ENCODE data around the gene PVALEF. TPM values are rescaled to one million over a fixed set of nuclear protein-coding genes. Genes with fewer than 3 reads are reported as not detected.
A peak's percentile ranks its signal among the peaks of the same experiment; 100 is the strongest.

PVALEF gene
- total and polyA plus RNA-seq, 9 donors = 0.21 to 1.4 (median 0.99) TPM

DNA sequence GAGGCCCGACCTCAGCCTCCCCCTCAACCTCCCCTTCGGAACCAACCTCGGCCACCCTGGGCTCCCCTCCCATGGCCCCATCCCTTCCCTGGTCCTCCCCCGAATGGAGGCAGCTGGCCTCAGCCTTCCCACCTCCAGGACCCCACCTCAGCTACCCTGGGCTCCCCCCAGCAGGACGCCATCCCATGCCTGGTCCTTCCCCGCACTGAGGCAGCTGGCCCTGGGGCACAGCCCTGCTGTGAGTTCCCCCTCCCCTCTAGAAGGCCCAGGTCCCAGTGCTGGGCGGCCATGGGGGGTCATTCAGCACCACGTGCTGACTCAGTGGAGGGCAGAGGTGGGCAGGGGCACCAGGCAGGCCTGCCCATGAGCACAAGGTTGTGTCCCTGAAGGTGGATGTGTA is 28.9 kb upstream of the PVALEF start:
- H3K36me3 ChIP-seq (ENCODE audit: control insufficient read depth, insufficient read depth, low read length) = no peaks in the 10 kb centered on the region
- no peaks in the 10 kb centered on the region for H3K9me3 ChIP-seq (replicated peaks; ENCODE audit: control insufficient read depth, low read depth, low read length)
- peaks cover 8% of the 10 kb centered on the region for H3K4me1 ChIP-seq (ENCODE audit: control insufficient read depth, insufficient read depth, low read length)
- WGBS (ENCODE audit: insufficient coverage) = 69% methylated on average over 5 of the region's 8 CpGs
- no peak overlapping the region for H3K27ac ChIP-seq (ENCODE audit: low read length)
- no peaks in the 10 kb centered on the region for H3K27me3 ChIP-seq (ENCODE audit: control insufficient read depth, insufficient read depth, low read length)
- no peak overlapping the region for H3K4me3 ChIP-seq (ENCODE audit: low read length)
- no peak for DNase-seq

DNA sequence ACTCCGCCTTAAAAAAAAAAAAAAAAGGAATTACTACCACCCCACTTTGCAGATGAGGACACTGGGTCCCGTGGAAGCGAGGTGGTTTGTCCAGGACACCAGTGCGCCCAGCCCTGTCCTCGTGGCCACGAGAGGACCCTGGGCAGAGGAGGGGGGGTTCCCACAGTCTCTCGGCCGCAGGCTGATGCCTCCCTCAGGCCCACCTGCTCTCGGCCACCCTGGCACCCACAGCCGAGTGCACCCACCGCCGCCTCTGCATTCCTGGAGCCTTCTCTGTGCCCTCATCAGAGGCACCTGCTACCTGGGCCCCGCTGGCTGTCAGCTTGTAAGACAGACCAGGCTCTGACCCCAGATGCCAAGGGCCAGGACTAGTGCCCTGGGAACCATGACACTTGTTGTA is 28.1 kb upstream of the PVALEF start:
- Histone ChIP-seq H3K27ac (ENCODE audit: low read length) (no peak overlapping the region), H3K36me3 (ENCODE audit: control insufficient read depth, insufficient read depth, low read length) (no peaks in the 10 kb centered on the region), H3K27me3 (ENCODE audit: control insufficient read depth, insufficient read depth, low read length) (no peaks in the 10 kb centered on the region), H3K4me1 (ENCODE audit: control insufficient read depth, insufficient read depth, low read length) (peaks cover 8% of the 10 kb centered on the region), H3K4me3 (ENCODE audit: low read length) (no peak overlapping the region), H3K9me3 (replicated peaks; ENCODE audit: control insufficient read depth, low read depth, low read length) (no peaks in the 10 kb centered on the region)
- no peak for DNase-seq
- 86% methylated on average over 8 of the region's 13 CpGs for WGBS (ENCODE audit: insufficient coverage)

DNA sequence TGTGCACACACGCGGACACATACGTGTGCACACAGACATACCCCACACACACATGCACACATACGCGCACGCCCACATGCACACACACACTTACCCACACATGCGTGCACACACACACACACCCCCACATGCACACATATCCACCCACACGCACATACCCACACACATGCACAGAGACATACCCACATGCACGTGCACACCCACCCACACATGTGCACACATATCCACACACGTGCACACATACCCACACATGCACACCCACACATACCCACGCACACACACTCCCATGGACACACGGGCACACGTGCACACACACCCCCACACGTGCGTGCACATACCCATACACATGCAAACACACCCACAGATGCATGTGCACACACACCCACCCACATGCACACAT is 27.2 kb upstream of the PVALEF start:
- Histone ChIP-seq H3K27me3 (ENCODE audit: control insufficient read depth, insufficient read depth, low read length) (no peaks in the 10 kb centered on the region), H3K9me3 (replicated peaks; ENCODE audit: control insufficient read depth, low read depth, low read length) (no peaks in the 10 kb centered on the region)

DNA sequence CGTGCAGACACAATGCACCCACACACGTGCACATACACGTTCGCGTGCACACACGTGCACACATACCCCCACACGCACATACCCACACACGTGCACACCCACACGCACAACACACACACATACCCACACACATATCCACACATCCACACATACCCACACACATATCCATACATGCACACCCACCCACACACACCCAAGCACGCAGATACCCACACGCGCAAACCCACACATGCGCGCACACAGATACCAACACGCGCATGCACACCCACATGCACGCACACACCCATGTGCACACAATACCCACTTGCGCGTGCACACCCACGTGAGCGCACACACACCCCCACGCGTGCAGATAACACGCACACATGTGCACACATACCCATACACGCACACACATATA is 26.8 kb upstream of the PVALEF start:
- no peaks in the 10 kb centered on the region for H3K27me3 ChIP-seq (ENCODE audit: control insufficient read depth, insufficient read depth, low read length)
- no peak overlapping the region for H3K27ac ChIP-seq (ENCODE audit: low read length)
- 94% methylated on average over 23 of the region's 25 CpGs for WGBS (ENCODE audit: insufficient coverage)
- no peak overlapping the region for H3K4me3 ChIP-seq (ENCODE audit: low read length)
- H3K36me3 ChIP-seq (ENCODE audit: control insufficient read depth, insufficient read depth, low read length) = no peaks in the 10 kb centered on the region
- H3K4me1 ChIP-seq (ENCODE audit: control insufficient read depth, insufficient read depth, low read length) = peaks cover 18% of the 10 kb centered on the region
- DNase-seq = no peak
- H3K9me3 ChIP-seq (replicated peaks; ENCODE audit: control insufficient read depth, low read depth, low read length) = no peaks in the 10 kb centered on the region

More for the DNA sequence above, 27.2 kb upstream of the PVALEF start:
- H3K27ac ChIP-seq (ENCODE audit: low read length) = no peak overlapping the region
- WGBS (ENCODE audit: insufficient coverage) = 90% methylated on average over 15 of the region's 15 CpGs
- H3K36me3 ChIP-seq (ENCODE audit: control insufficient read depth, insufficient read depth, low read length) = no peaks in the 10 kb centered on the region
- peaks cover 16% of the 10 kb centered on the region for H3K4me1 ChIP-seq (ENCODE audit: control insufficient read depth, insufficient read depth, low read length)
- no peak for DNase-seq
- no peak overlapping the region for H3K4me3 ChIP-seq (ENCODE audit: low read length)

- no peak overlapping the region for H3K4me3 ChIP-seq (ENCODE audit: low read length)
- peaks cover 18% of the 10 kb centered on the region for H3K4me1 ChIP-seq (ENCODE audit: control insufficient read depth, insufficient read depth, low read length)
- H3K9me3 ChIP-seq (replicated peaks; ENCODE audit: control insufficient read depth, low read depth, low read length) = no peaks in the 10 kb centered on the region
- H3K36me3 ChIP-seq (ENCODE audit: control insufficient read depth, insufficient read depth, low read length) = no peaks in the 10 kb centered on the region
- no peaks in the 10 kb centered on the region for H3K27me3 ChIP-seq (ENCODE audit: control insufficient read depth, insufficient read depth, low read length)
- DNase-seq = no peak
- 67% methylated on average over 8 of the region's 8 CpGs for WGBS (ENCODE audit: insufficient coverage)
- no peak overlapping the region for H3K27ac ChIP-seq (ENCODE audit: low read length)
Measured at GRCh38 chr17:81139428-81139827, 25.9 kb upstream of the PVALEF start.

GRCh38 chr17:81140018-81140417 is 25.3 kb upstream of the PVALEF start:
- H3K27ac ChIP-seq (ENCODE audit: low read length) = no peak overlapping the region
- no peak overlapping the region for H3K4me3 ChIP-seq (ENCODE audit: low read length)
- H3K4me1 ChIP-seq (ENCODE audit: control insufficient read depth, insufficient read depth, low read length) = peaks cover 18% of the 10 kb centered on the region
- no peaks in the 10 kb centered on the region for H3K36me3 ChIP-seq (ENCODE audit: control insufficient read depth, insufficient read depth, low read length)
- no peak for DNase-seq
- 67% methylated on average over 4 of the region's 8 CpGs for WGBS (ENCODE audit: insufficient coverage)
- H3K9me3 ChIP-seq (replicated peaks; ENCODE audit: control insufficient read depth, low read depth, low read length) = no peaks in the 10 kb centered on the region
- H3K27me3 ChIP-seq (ENCODE audit: control insufficient read depth, insufficient read depth, low read length) = no peaks in the 10 kb centered on the region

GRCh38 chr17:81140695-81141094 is 24.6 kb upstream of the PVALEF start:
- H3K4me1 ChIP-seq (ENCODE audit: control insufficient read depth, insufficient read depth, low read length) = peaks cover 17% of the 10 kb centered on the region
- H3K9me3 ChIP-seq (replicated peaks; ENCODE audit: control insufficient read depth, low read depth, low read length) = no peaks in the 10 kb centered on the region
- no peak overlapping the region for H3K4me3 ChIP-seq (ENCODE audit: low read length)
- DNase-seq = no peak
- H3K36me3 ChIP-seq (ENCODE audit: control insufficient read depth, insufficient read depth, low read length) = no peaks in the 10 kb centered on the region
- 92% methylated on average over 34 of the region's 37 CpGs for WGBS (ENCODE audit: insufficient coverage)
- H3K27ac ChIP-seq (ENCODE audit: low read length) = no peak overlapping the region
- H3K27me3 ChIP-seq (ENCODE audit: control insufficient read depth, insufficient read depth, low read length) = no peaks in the 10 kb centered on the region

DNA sequence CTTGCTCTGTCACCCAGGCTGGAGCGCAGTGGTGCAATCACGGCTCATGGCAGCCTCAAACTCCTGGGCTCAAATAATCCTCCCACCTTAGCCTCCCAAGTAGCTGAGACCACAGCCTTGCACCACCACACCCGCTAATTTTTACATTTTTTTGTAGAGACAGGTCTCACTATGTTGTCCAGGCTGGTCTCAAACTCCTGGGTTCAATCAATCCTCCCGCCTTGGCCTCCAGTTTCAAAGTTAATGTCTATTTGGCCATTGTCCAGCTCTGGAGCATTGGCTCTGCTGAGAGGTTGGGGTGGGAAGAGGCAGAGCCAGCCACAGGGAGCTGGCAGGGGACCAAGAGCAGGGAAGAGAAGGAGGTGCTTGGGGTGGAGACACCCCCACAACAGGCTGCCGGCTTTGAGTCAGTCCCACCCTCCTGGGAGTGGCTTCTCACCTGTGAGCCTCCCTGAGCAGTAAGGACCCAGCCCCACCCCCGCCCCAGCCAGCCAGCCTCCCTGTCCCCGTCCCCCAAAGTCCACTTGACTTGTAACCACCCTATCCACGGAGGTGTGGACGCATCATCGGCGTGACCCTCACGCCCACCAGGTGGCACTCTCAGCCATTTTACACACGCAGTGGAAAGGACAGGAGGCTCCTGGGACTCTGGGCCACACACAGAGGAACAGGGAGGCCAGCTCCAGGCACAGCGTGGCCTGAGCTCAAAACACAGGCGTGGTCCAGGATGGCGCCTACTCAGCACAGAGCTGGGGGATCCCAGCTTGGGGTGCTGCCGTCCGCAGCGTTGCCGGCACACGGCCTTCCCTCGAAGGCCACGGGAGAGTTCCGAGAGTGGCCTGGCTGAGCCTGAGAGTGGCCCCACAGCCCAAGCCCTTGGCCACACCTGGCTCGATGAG is 22.8 kb upstream of the PVALEF start:
- Histone ChIP-seq H3K4me3 (ENCODE audit: low read length) (no peak overlapping the region), H3K9me3 (replicated peaks; ENCODE audit: control insufficient read depth, low read depth, low read length) (no peaks in the 10 kb centered on the region), H3K27ac (ENCODE audit: low read length) (no peak overlapping the region), H3K27me3 (ENCODE audit: control insufficient read depth, insufficient read depth, low read length) (no peaks in the 10 kb centered on the region), H3K36me3 (ENCODE audit: control insufficient read depth, insufficient read depth, low read length) (no peaks in the 10 kb centered on the region), H3K4me1 (ENCODE audit: control insufficient read depth, insufficient read depth, low read length) (peaks cover 13% of the 10 kb centered on the region)
- DNase-seq = peak; percentile 90
- WGBS (ENCODE audit: insufficient coverage) = 24% methylated on average over 22 of the region's 25 CpGs

GRCh38 chr17:81143200-81143527 is 22.1 kb upstream of the PVALEF start:
- Histone ChIP-seq H3K4me3 (ENCODE audit: low read length) (no peak overlapping the region), H3K27me3 (ENCODE audit: control insufficient read depth, insufficient read depth, low read length) (no peaks in the 10 kb centered on the region), H3K9me3 (replicated peaks; ENCODE audit: control insufficient read depth, low read depth, low read length) (no peaks in the 10 kb centered on the region), H3K27ac (ENCODE audit: low read length) (no peak overlapping the region), H3K36me3 (ENCODE audit: control insufficient read depth, insufficient read depth, low read length) (no peaks in the 10 kb centered on the region), H3K4me1 (ENCODE audit: control insufficient read depth, insufficient read depth, low read length) (peaks cover 13% of the 10 kb centered on the region)
- DNase-seq = no peak
- 30% methylated on average over 10 of the region's 11 CpGs for WGBS (ENCODE audit: insufficient coverage)

- Histone ChIP-seq H3K4me3 (ENCODE audit: low read length) (no peak overlapping the region), H3K27ac (ENCODE audit: low read length) (no peak overlapping the region), H3K4me1 (ENCODE audit: control insufficient read depth, insufficient read depth, low read length) (peaks cover 13% of the 10 kb centered on the region), H3K27me3 (ENCODE audit: control insufficient read depth, insufficient read depth, low read length) (no peaks in the 10 kb centered on the region), H3K9me3 (replicated peaks; ENCODE audit: control insufficient read depth, low read depth, low read length) (no peaks in the 10 kb centered on the region), H3K36me3 (ENCODE audit: control insufficient read depth, insufficient read depth, low read length) (no peaks in the 10 kb centered on the region)
- WGBS (ENCODE audit: insufficient coverage) = 86% methylated on average over 13 of the region's 17 CpGs
- DNase-seq = no peak
Measured at GRCh38 chr17:81143717-81144422, 21.4 kb upstream of the PVALEF start.

Data from muscle of leg (tissue), 11 donors.